Smooth muscle cell (in vitro differentiated cells): ENCODE data around the gene GABRB3. TPM values are rescaled to one million over a fixed set of nuclear protein-coding genes. Genes with fewer than 3 reads are reported as not detected.

ENCODE experiments used
- DNase-seq: peaks from one replicate; lab custom pipeline; 2025; ENCODE audit not compliant: unreplicated experiment; lab: John Stamatoyannopoulos, UW
- H2AFZ ChIP-seq: fragments of 200-600 bp; sonication (generic); 2 replicates; pipeline ENCODE4 v1.6.0; 2016; ENCODE audit warnings: antibody characterized with exemption, low read depth, mild to moderate bottlenecking
- H3F3A ChIP-seq: fragments of 200-600 bp; sonication (generic); 2 replicates; pipeline ENCODE4 v1.6.0; 2017; ENCODE audit warnings: antibody characterized with exemption, low read depth
- H3K27ac ChIP-seq: fragments of 200-600 bp; sonication (generic); 2 replicates; pipeline ENCODE4 v1.5.1; 2016; ENCODE audit warnings: low read depth, mild to moderate bottlenecking
- H3K27me3 ChIP-seq: fragments of 200-600 bp; sonication (generic); 2 replicates; pipeline ENCODE4 v1.6.1; 2016; ENCODE audit warnings: low read depth, mild to moderate bottlenecking
- H3K36me3 ChIP-seq: fragments of 200-600 bp; sonication (generic); 2 replicates; pipeline ENCODE4 v1.5.1; 2016; ENCODE audit warnings: low read depth
- H3K4me1 ChIP-seq: fragments of 200-600 bp; sonication (generic); 2 replicates; pipeline ENCODE4 v1.5.1; 2016; ENCODE audit warnings: low read depth
- H3K4me2 ChIP-seq: fragments of 200-600 bp; sonication (generic); 2 replicates; pipeline ENCODE4 v1.6.0; 2016; ENCODE audit warnings: mild to moderate bottlenecking
- H3K4me3 ChIP-seq: fragments of 200-600 bp; sonication (generic); 2 replicates; pipeline ENCODE4 v1.5.1; 2016; ENCODE audit warnings: mild to moderate bottlenecking
- H3K79me2 ChIP-seq: fragments of 200-600 bp; sonication (generic); 2 replicates; pipeline ENCODE4 v1.6.0; 2016; ENCODE audit warnings: low read depth, mild to moderate bottlenecking
- H3K9ac ChIP-seq: fragments of 200-600 bp; sonication (generic); 2 replicates; pipeline ENCODE4 v1.6.0; 2016; ENCODE audit warnings: low read depth
- H3K9me3 ChIP-seq: fragments of 200-600 bp; sonication (generic); replicated peaks from 2 replicates; pipeline ENCODE4 v1.5.1; 2016; ENCODE audit warnings: low read depth
- H4K20me1 ChIP-seq: fragments of 200-600 bp; sonication (generic); 2 replicates; pipeline ENCODE4 v1.6.0; 2016; ENCODE audit warnings: low read depth
- WGBS: methylation state at CpG from one replicate; pipeline ENCODE4 v1.1.7; 2016; ENCODE audit warnings: low lambda C conversion rate; 5-methylcytosine and 5-hydroxymethylcytosine counted together
- polyA plus RNA-seq: library from polyadenylated mRNA; unstranded; fragments of >200 nt; fragmentation: Nextera tagmentation; extraction: Ambion mirVana; gene quantifications from 2 replicates; pipeline ENCODE4 v1.2.1, GENCODE V29; 2016
- total RNA-seq: library from RNA; depleted of rRNA; stranded (reverse); fragments of >200 nt; gene quantifications from 2 replicates; pipeline ENCODE4 v1.2.3, GENCODE V29; 2014
- TF ChIP-seq, protein P1 (sequence below): fragments of 200-600 bp; sonication (generic); IDR thresholded peaks from 2 replicates; pipeline ENCODE4 v1.5.1; 2017; ENCODE audit warnings: borderline replicate concordance, mild to moderate bottlenecking, antibody characterized with exemption; ENCODE audit not compliant: insufficient read depth, poor library complexity, severe bottlenecking

The GABRB3 gene
- total and polyA plus RNA-seq, 2 experiments from 2014 or later, result 0.57 to 4.9 TPM

DNA sequence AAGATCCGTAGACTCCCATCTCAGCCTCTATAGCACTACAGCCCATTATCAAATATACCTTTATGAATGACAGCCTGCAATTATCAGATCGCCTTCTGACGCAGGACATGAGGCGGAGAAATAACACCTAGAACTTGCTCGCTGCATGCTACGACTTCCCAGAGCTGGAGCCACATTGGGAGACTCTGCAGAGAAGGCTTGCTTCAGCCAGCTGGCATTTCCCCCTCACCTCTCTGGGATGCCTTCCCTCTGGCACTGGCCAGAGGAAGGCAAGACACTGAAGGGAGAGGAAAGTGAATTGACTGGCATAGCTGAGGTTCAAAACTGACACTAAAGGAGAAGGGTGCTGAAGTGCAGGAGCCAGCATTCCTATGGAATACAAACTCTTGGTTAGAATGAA lies 131.7 kb downstream of the GABRB3 start:
- Histone ChIP-seq H3K4me2 (no peak overlapping the region), H3F3A (no peaks in the 10 kb centered on the region), H3K4me3 (no peak overlapping the region), H3K4me1 (no peaks in the 10 kb centered on the region), H3K79me2 (no peaks in the 10 kb centered on the region), H3K27me3 (no peaks in the 10 kb centered on the region), H2AFZ (no peak overlapping the region), H3K27ac (no peak overlapping the region), H3K36me3 (no peaks in the 10 kb centered on the region), H3K9me3 (no peaks in the 10 kb centered on the region), H3K9ac (no peak overlapping the region), H4K20me1 (no peaks in the 10 kb centered on the region)
- TF ChIP-seq, protein P1, sequence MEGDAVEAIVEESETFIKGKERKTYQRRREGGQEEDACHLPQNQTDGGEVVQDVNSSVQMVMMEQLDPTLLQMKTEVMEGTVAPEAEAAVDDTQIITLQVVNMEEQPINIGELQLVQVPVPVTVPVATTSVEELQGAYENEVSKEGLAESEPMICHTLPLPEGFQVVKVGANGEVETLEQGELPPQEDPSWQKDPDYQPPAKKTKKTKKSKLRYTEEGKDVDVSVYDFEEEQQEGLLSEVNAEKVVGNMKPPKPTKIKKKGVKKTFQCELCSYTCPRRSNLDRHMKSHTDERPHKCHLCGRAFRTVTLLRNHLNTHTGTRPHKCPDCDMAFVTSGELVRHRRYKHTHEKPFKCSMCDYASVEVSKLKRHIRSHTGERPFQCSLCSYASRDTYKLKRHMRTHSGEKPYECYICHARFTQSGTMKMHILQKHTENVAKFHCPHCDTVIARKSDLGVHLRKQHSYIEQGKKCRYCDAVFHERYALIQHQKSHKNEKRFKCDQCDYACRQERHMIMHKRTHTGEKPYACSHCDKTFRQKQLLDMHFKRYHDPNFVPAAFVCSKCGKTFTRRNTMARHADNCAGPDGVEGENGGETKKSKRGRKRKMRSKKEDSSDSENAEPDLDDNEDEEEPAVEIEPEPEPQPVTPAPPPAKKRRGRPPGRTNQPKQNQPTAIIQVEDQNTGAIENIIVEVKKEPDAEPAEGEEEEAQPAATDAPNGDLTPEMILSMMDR, result no peak
- no peak for DNase-seq
- WGBS, result 94% methylated on average over 6 of the region's 6 CpGs

- TF ChIP-seq, protein P1, result no peak
- H3K9me3 ChIP-seq, result no peaks in the 10 kb centered on the region
Measured at GRCh38 chr15:26640601-26641000, 132.3 kb downstream of the GABRB3 start.

DNA sequence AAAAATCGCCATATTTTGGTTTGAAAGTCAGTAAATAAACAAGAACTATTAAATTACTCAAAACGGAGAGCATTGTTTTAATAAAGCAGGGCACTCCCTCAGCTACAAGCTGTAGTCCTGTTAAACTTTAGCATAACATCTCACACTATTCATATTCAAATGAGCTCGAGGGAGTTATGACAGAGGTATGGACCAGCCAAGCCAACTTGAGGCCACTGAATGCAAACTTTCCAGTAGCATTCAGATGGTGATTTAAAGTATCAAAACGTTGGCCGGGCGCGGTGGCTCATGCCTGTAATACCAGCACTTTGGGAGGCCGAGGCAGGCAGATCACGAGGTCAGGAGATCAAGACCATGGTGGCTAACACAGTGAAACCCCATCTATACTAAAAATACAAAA lies 132.9 kb downstream of the GABRB3 start:
- Histone ChIP-seq H3K4me1 (no peaks in the 10 kb centered on the region), H3K27me3 (no peaks in the 10 kb centered on the region), H3K79me2 (no peaks in the 10 kb centered on the region), H3K4me3 (no peak overlapping the region), H2AFZ (no peak overlapping the region), H3K4me2 (no peak overlapping the region), H4K20me1 (no peaks in the 10 kb centered on the region), H3K9me3 (no peaks in the 10 kb centered on the region), H3K9ac (no peak overlapping the region), H3K27ac (no peak overlapping the region), H3K36me3 (no peaks in the 10 kb centered on the region), H3F3A (no peaks in the 10 kb centered on the region)
- TF ChIP-seq, protein P1, result no peak
- DNase-seq, result no peak
- WGBS, result 72% methylated on average over 9 of the region's 9 CpGs

More at GRCh38 chr15:26640601-26641000, 132.3 kb downstream of the GABRB3 start:
- Histone ChIP-seq H2AFZ (no peak overlapping the region), H3K4me2 (no peak overlapping the region), H3K27ac (no peak overlapping the region), H3K9ac (no peak overlapping the region), H3F3A (no peaks in the 10 kb centered on the region), H4K20me1 (no peaks in the 10 kb centered on the region), H3K4me3 (no peak overlapping the region), H3K27me3 (no peaks in the 10 kb centered on the region), H3K79me2 (no peaks in the 10 kb centered on the region), H3K36me3 (no peaks in the 10 kb centered on the region), H3K4me1 (no peaks in the 10 kb centered on the region)
- DNase-seq, result no peak
- 91% methylated on average over 5 of the region's 5 CpGs for WGBS

GRCh38 chr15:26635614-26636013 lies 137.3 kb downstream of the GABRB3 start:
- TF ChIP-seq, protein P1, result no peak
- Histone ChIP-seq H3K4me2 (no peak overlapping the region), H3K4me3 (no peak overlapping the region), H3K9me3 (no peaks in the 10 kb centered on the region), H3K4me1 (no peaks in the 10 kb centered on the region), H3K9ac (no peak overlapping the region), H3K27ac (no peak overlapping the region), H3K27me3 (no peaks in the 10 kb centered on the region), H3K36me3 (no peaks in the 10 kb centered on the region), H2AFZ (no peak overlapping the region), H4K20me1 (no peaks in the 10 kb centered on the region), H3K79me2 (no peaks in the 10 kb centered on the region), H3F3A (no peaks in the 10 kb centered on the region)
- 96% methylated on average over 2 of the region's 2 CpGs for WGBS
- DNase-seq, result no peak
